Heart left ventricle (tissue), 16 donors: ENCODE data around the gene MTX1. TPM values are rescaled to one million over a fixed set of nuclear protein-coding genes. Genes with fewer than 3 reads are reported as not detected.
"Not testable (repeated sequence)": the region's sequence is repeated elsewhere in the genome, so short reads cannot be mapped to it uniquely, and the experiment has no call there.

Source experiments
- ATAC-seq, 4 donors: fragments of 200-7000 bp; cut with Tn5 transposase; one replicate each; pipeline ENCODE4 v1.9.1; 2020 to 2022; ENCODE audit warnings: moderate library complexity in 4 of 4, mild to moderate bottlenecking in 3 of 4, moderate number of reproducible peaks in 1 of 4
- DNase-seq, 5 donors: peaks; one replicate each; pipeline ENCODE4 v3.0.0-alpha.2; 2020
- H3K27ac ChIP-seq, 12 donors: fragments of 200-600 bp; sonication (generic) in 4 of 12; one replicate each; pipeline versions ENCODE4 v1.5.0 to v1.8.0; 2016 to 2022; ENCODE audit warnings: mild to moderate bottlenecking in 2 of 12
- H3K27me3 ChIP-seq, 9 donors: fragments of 200-600 bp; sonication (generic) in 2 of 9; one replicate each; pipeline versions ENCODE4 v1.5.1 to v1.8.0; 2016 to 2022; ENCODE audit warnings: mild to moderate bottlenecking in 3 of 9
- H3K36me3 ChIP-seq, 9 donors: fragments of 200-600 bp; sonication (generic) in 2 of 9; one replicate each; pipeline versions ENCODE4 v1.5.0 to v1.8.0; 2018 to 2022; ENCODE audit warnings: mild to moderate bottlenecking in 2 of 9
- H3K4me1 ChIP-seq, 12 donors: fragments of 200-600 bp; sonication (generic) in 4 of 12; one replicate each; pipeline versions ENCODE4 v1.5.0 to v1.8.0; 2016 to 2022; ENCODE audit warnings: mild to moderate bottlenecking in 3 of 12
- H3K4me3 ChIP-seq, 12 donors: fragments of 200-600 bp; sonication (generic) in 4 of 12; one replicate each; pipeline versions ENCODE4 v1.5.0 to v1.8.0; 2017 to 2022; ENCODE audit warnings: mild to moderate bottlenecking in 9 of 12, moderate library complexity in 4 of 12
- H3K9me3 ChIP-seq, 12 donors: fragments of 200-600 bp; sonication (generic) in 4 of 12; one replicate each; pipeline versions ENCODE4 v1.5.0 to v1.8.0; 2016 to 2022; ENCODE audit warnings: mild to moderate bottlenecking in 1 of 12
- CTCF ChIP-seq, 12 donors: fragments of 200-600 bp; sonication (generic) in 4 of 12; IDR thresholded peaks; one replicate each; pipeline versions ENCODE4 v1.5.0 to v1.8.0; 2018 to 2022; ENCODE audit warnings: antibody characterized with exemption in 12 of 12, mild to moderate bottlenecking in 5 of 12
- POLR2A ChIP-seq, 2 donors: fragments of 450-650 bp; IDR thresholded peaks; one replicate each; pipeline ENCODE4 v1.6.1; 2017; ENCODE audit warnings: antibody characterized with exemption in 2 of 2, mild to moderate bottlenecking in 2 of 2, moderate library complexity in 2 of 2
- WGBS, 4 donors: extraction: QIAGEN DNeasy Blood & Tissue Kit in 2 of 4; methylation state at CpG; one replicate each; pipeline versions ENCODE4 v1.1.5 to v1.1.7; 2013 to 2018; 5-methylcytosine and 5-hydroxymethylcytosine counted together
- intact Hi-C, 10 donors: fragments of 100-400 bp; cut with DNase I; formaldehyde crosslinking; loops; one replicate each; pipeline versions ENCODE4 v1.11.1 to v1.14.2; 2022
- long read RNA-seq, 3 donors: library from polyadenylated mRNA; unstranded; transcript quantifications; one replicate each; pipeline ENCODE4 v2.0.0, GENCODE V29; 2020 to 2021
- polyA plus RNA-seq, 2 donors: library from polyadenylated mRNA; stranded (reverse); fragments of 200-250 nt; gene quantifications; one replicate each; pipeline ENCODE4 v1.2.3, GENCODE V29; 2013
- total RNA-seq, 9 donors: library from RNA; depleted of rRNA in 2 of 9; stranded (reverse); fragments of >200 nt in 2 of 9; fragmentation: NEBNext Ultra II Directional in 3 of 9; extraction: Animal tissue kit (Norgen Biotek cat#: 25700) in 3 of 9; gene quantifications; one replicate each; pipeline versions ENCODE4 v1.1.0 to v1.2.4, GENCODE V29; 2016 to 2023
- donor health status: ischemic (EF 13 %, LVEDD 7.1; RV severe dilation, severe dysfunction).
- donor health status: healthy with polysubstance abuse.
- donor health status: DM: no; HTN: yes; CAD: no.
- donor health status: DM: no; HTN: no; CAD: no.
- donor health status: ischemic (EF 25% LVEDD 6.9; RV normal size, moderate dysfunction).
- donor health status: ischemic (EF 25% LVEDD 5.7; RV mildly dilated, moderate dysfunction).
- donor health status: healthy.
- donor health status: DM: yes; HTN: yes; CAD: no.
- donor health status: ischemic (EF 35%, LVEDD 5.7; RV mildly dilated, moderate dysfunction).
- donor health status: nonischemic (EF 11% LVEDD 7.7; RV severe dilation, severe dysfunction).
- donor health status: DM: yes; HTN: yes; CAD: no.
- donor health status: PGD.
- donor health status: ischemic (EF 29% LVEDD 5.4; RV normal size, mild dysfunction).
- donor health status: nonischemic (EF 23%, LVEDD 6.1; RV moderate dilation, normal function).

The MTX1 gene, protein sequence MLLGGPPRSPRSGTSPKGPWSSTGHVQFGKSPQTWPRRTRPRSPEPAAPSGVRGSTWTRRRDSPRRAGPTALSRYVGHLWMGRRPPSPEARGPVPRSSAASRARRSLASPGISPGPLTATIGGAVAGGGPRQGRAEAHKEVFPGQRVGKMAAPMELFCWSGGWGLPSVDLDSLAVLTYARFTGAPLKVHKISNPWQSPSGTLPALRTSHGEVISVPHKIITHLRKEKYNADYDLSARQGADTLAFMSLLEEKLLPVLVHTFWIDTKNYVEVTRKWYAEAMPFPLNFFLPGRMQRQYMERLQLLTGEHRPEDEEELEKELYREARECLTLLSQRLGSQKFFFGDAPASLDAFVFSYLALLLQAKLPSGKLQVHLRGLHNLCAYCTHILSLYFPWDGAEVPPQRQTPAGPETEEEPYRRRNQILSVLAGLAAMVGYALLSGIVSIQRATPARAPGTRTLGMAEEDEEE
- 10 to 100 TPM; 14.1 to 32.2 (median 19.3) TPM for total RNA-seq
- 10 to 100 TPM; 28.1 to 37.1 TPM for polyA plus RNA-seq
- long read RNA-seq, donor 1, transcript MTX1-202 (8 exons, 1,632 nt): major isoform, 15 of 19 reads
- long read RNA-seq, donor 1, partial matches to known transcripts: 0 of 19 reads
- long read RNA-seq, donor 1, other reads (novel, unspliced or antisense): 2 of 19 reads
- long read RNA-seq, donor 2, transcript MTX1-202 (8 exons, 1,632 nt): major isoform, 24 of 29 reads
- long read RNA-seq, donor 2, partial matches to known transcripts: 0 of 29 reads
- long read RNA-seq, donor 2, other reads (novel, unspliced or antisense): 0 of 29 reads
- long read RNA-seq, donor 3, transcript MTX1-202 (8 exons, 1,632 nt): major isoform, 12 of 15 reads
- long read RNA-seq, donor 3, partial matches to known transcripts: 0 of 15 reads
- long read RNA-seq, donor 3, other reads (novel, unspliced or antisense): 0 of 15 reads

DNA sequence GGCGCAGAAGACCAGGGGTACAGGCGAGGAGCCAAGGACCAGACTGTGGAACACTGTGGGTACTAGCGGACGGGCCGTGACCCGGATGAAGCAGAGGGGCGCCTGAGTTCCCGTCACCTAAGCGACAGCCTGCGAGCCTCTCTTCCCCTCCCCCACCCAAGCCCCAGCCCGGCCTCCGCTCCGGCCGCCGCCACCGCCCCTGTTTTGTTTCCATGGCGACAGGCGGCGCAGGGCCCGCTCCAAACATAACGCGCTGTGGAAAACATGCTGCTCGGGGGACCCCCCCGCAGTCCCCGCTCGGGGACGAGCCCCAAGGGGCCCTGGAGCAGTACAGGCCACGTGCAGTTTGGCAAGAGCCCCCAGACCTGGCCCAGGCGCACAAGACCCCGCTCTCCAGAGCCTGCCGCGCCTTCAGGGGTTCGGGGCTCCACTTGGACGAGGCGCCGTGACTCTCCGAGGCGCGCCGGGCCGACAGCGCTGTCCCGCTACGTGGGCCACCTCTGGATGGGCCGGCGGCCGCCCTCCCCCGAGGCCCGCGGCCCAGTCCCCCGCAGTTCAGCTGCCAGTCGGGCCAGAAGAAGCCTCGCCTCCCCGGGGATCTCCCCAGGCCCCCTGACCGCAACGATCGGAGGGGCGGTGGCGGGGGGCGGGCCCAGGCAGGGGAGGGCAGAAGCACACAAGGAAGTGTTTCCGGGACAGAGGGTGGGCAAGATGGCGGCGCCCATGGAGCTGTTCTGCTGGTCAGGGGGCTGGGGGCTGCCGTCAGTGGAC, at the start of gene MTX1:
Gene MTX1, plus strand, starts transcription at position 155 of the 771 bp plus-strand sequence. Its CDS starts 110 bp downstream, at position 265.
- DNase-seq (peak; percentile 93 to 95 (median 95)), ATAC-seq (peak; percentile 78 to 89 (median 87))
- Histone ChIP-seq H3K4me1 (peaks cover 0 to 47% (median 27%) of the 10 kb centered on the region in 12 donors), H3K27ac (peak within 1 kb of the TSS; percentile 95 to 100 (median 100)), H3K36me3 (peaks cover 0 to 19% (median 8%) of the 10 kb centered on the region in 9 donors), H3K27me3 (no peaks in the 10 kb centered on the region), H3K9me3 (no peaks in the 10 kb centered on the region), H3K4me3 (peak within 1 kb of the TSS; percentile 60 to 94 (median 77))
- intact Hi-C loops: loop anchor here in 6 of 10 donors (1.0 to 5.0 kb wide), 5 partner anchors 18 to 114 kb away; partner anchors contain the start of gene RUSC1 (in 1 of the 6)
- 0 to 1% (median 0%) methylated on average over 30 to 64 of the region's 64 CpGs for WGBS, 4 donors
- TF ChIP-seq CTCF (IDR thresholded peaks at IDR 0.05): peak in 1 of 12 donors; percentile 12
- peak in 1 of 2 donors; percentile 49 for TF ChIP-seq POLR2A (IDR thresholded peaks at IDR 0.05)

DNA sequence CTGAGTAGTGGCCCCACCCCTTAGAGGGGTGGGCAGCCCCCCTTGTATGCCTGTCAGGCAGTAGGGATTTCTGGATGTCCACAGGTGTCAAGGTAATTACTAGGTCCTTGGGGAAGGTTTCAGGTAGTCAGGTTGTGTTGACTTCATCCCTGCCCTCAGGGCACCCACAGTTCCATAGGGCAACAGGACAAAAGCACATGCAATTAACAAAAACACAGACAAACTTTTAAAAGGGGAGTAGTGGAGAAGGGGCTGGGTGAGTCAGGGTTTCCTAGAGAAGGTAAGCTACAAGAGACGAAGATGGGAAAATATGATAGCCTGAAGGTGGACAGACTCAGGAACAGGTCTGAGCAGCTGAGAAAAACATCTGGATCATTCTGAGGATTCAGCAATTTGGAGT, 49.5 kb upstream of the MTX1 start:
- ATAC-seq: no peak
- Histone ChIP-seq H3K36me3 (no peaks in the 10 kb centered on the region), H3K9me3 (no peaks in the 10 kb centered on the region), H3K27ac (no peak overlapping the region), H3K4me3 (no peak overlapping the region), H3K4me1 (no peaks in the 10 kb centered on the region), H3K27me3 (no peaks in the 10 kb centered on the region)
- no peak for DNase-seq
- TF ChIP-seq POLR2A (IDR thresholded peaks at IDR 0.05) (no peak), CTCF (IDR thresholded peaks at IDR 0.05) (no peak)
- intact Hi-C loops: no loop called here
- 84 to 93% (median 90%) methylated on average over 1 of the region's 1 CpG for WGBS, 4 donors

- H3K4me1 ChIP-seq: peaks cover 0 to under 1% (median 0%) of the 10 kb centered on the region in 12 donors
- ATAC-seq (no peak), DNase-seq (no peak)
- intact Hi-C loops: no loop called here
- peaks cover 0 to 9% (median 0%) of the 10 kb centered on the region in 12 donors for H3K9me3 ChIP-seq
- WGBS, 4 donors: 78 to 83% (median 80%) methylated on average over 8 of the region's 8 CpGs
- no peaks in the 10 kb centered on the region for H3K36me3 ChIP-seq
- TF ChIP-seq POLR2A (IDR thresholded peaks at IDR 0.05): no peak
- H3K27ac ChIP-seq: no peak overlapping the region
- no peaks in the 10 kb centered on the region for H3K27me3 ChIP-seq
- no peak overlapping the region for H3K4me3 ChIP-seq
Observed at GRCh38 chr1:155160128-155160527, 48.4 kb upstream of the MTX1 start.

DNA sequence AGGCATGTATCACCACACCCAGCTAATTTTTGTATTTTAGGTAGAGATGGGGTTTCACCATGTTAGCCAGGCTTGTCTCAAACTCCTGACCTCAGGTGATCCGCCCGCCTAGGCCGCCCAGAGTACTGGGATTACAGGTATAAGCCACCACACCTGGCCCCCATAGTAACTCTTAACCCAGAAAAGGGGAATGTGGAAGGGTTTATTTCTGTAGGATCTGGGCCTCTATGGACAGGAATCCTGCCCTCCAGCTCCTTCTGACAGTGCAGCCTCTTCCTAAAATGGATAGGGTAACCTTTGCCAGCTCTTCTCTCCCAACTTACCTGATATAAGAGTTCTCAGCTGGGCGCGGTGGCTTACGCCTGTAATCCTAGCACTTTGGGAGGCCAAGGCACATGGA, 45.9 kb upstream of the MTX1 start:
- 98 to 100% (median 99%) methylated on average over 6 of the region's 6 CpGs for WGBS, 4 donors
- H3K9me3 ChIP-seq, ATAC-seq, H3K4me3 ChIP-seq, H3K27ac ChIP-seq, H3K27me3 ChIP-seq, intact Hi-C loops, DNase-seq, H3K36me3 ChIP-seq: not testable (repeated sequence)
- peaks cover 0 to 26% (median 21%) of the 10 kb centered on the region in 12 donors for H3K4me1 ChIP-seq

- H3K27ac ChIP-seq, H3K36me3 ChIP-seq, H3K9me3 ChIP-seq, intact Hi-C loops, ATAC-seq, DNase-seq, H3K4me3 ChIP-seq, H3K27me3 ChIP-seq: not testable (repeated sequence)
- WGBS, 4 donors: 96 to 99% (median 98%) methylated on average over 4 of the region's 4 CpGs
- H3K4me1 ChIP-seq: peaks cover 0 to 31% (median 25%) of the 10 kb centered on the region in 12 donors
Observed at GRCh38 chr1:155163785-155164184, 44.7 kb upstream of the MTX1 start.

- H3K4me3 ChIP-seq, H3K9me3 ChIP-seq, H3K27me3 ChIP-seq, DNase-seq, H3K27ac ChIP-seq, ATAC-seq: not testable (repeated sequence)
- intact Hi-C loops: loop anchor here in 3 of 10 donors (5.0 kb wide), 1 partner anchor 37 kb away; the partner anchor contains the start of gene EFNA1 (in 3 of the 3)
- Histone ChIP-seq H3K4me1 (peaks cover 0 to 31% (median 25%) of the 10 kb centered on the region in 12 donors), H3K36me3 (peaks cover 0 to 13% (median 10%) of the 10 kb centered on the region in 9 donors)
- 93 to 98% (median 96%) methylated on average over 11 of the region's 11 CpGs for WGBS, 4 donors
Observed at GRCh38 chr1:155164625-155165024, 43.9 kb upstream of the MTX1 start.
